Measurements from ENCODE around the gene DMD. TPM values are rescaled to one million over a fixed set of nuclear protein-coding genes. Genes with fewer than 3 reads are reported as not detected.

The DMD gene
- total RNA-seq, 6 experiments from 2014 or later, result 18.7 to 43.4 (median 32.9) TPM

GRCh38 chrX:31500921-31501320 is 1710.4 kb downstream of the DMD start:
- no peak for TF ChIP-seq CTCF (IDR thresholded peaks at IDR 0.05)
- TF ChIP-seq POLR2A (IDR thresholded peaks at IDR 0.05), result no peak
- WGBS (ENCODE audit: insufficient coverage, low coverage, low lambda C conversion rate, missing lambda C conversion rate), result 52% methylated on average over 1 of the region's 1 CpG
- Histone ChIP-seq H3K4me1 (no peaks in the 10 kb centered on the region), H3K27me3 (no peaks in the 10 kb centered on the region), H3K27ac (no peak overlapping the region), H3K4me3 (no peak overlapping the region), H3K36me3 (no peaks in the 10 kb centered on the region), H3K9me3 (no peaks in the 10 kb centered on the region)
- DNase-seq (no peak), ATAC-seq (no peak)
- intact Hi-C loops (cut with DNase I), result no loop called here

GRCh38 chrX:31499109-31499508 is 1712.2 kb downstream of the DMD start:
- Histone ChIP-seq H3K27ac (no peak overlapping the region), H3K4me3 (no peak overlapping the region), H3K27me3 (no peaks in the 10 kb centered on the region), H3K4me1 (no peaks in the 10 kb centered on the region), H3K9me3 (no peaks in the 10 kb centered on the region), H3K36me3 (no peaks in the 10 kb centered on the region)
- TF ChIP-seq POLR2A (IDR thresholded peaks at IDR 0.05) (no peak), CTCF (IDR thresholded peaks at IDR 0.05) (no peak)
- ATAC-seq (no peak), DNase-seq (no peak)
- 48% methylated on average over 2 of the region's 2 CpGs for WGBS (ENCODE audit: insufficient coverage, low coverage, low lambda C conversion rate, missing lambda C conversion rate)
- intact Hi-C loops (cut with DNase I), result no loop called here

GRCh38 chrX:31497086-31497485 is 1714.3 kb downstream of the DMD start:
- H3K27ac ChIP-seq, result no peak overlapping the region
- DNase-seq (no peak), ATAC-seq (no peak)
- H3K36me3 ChIP-seq, result no peaks in the 10 kb centered on the region
- 40% methylated on average over 3 of the region's 3 CpGs for WGBS (ENCODE audit: insufficient coverage, low coverage, low lambda C conversion rate, missing lambda C conversion rate)
- H3K4me1 ChIP-seq, result no peaks in the 10 kb centered on the region
- H3K9me3 ChIP-seq, result no peaks in the 10 kb centered on the region
- no peaks in the 10 kb centered on the region for H3K27me3 ChIP-seq
- no peak for TF ChIP-seq POLR2A (IDR thresholded peaks at IDR 0.05)
- no peak for TF ChIP-seq CTCF (IDR thresholded peaks at IDR 0.05)
- intact Hi-C loops (cut with DNase I), result no loop called here
- H3K4me3 ChIP-seq, result no peak overlapping the region

- whole genome bisulfite sequencing (ENCODE audit: insufficient coverage, low coverage, low lambda C conversion rate, missing lambda C conversion rate), result 67% methylated on average over 3 of the region's 3 CpGs
- Histone ChIP-seq H3K4me3 (no peak overlapping the region), H3K27ac (no peak overlapping the region), H3K27me3 (no peaks in the 10 kb centered on the region), H3K36me3 (no peaks in the 10 kb centered on the region), H3K9me3 (no peaks in the 10 kb centered on the region), H3K4me1 (no peaks in the 10 kb centered on the region)
- no peak for TF ChIP-seq POLR2A (IDR thresholded peaks at IDR 0.05)
- no peak for TF ChIP-seq CTCF (IDR thresholded peaks at IDR 0.05)
- DNase-seq, result no peak
- intact Hi-C loops (cut with DNase I), result no loop called here
- no peak for ATAC-seq
Observed at GRCh38 chrX:31487951-31488350, 1723.4 kb downstream of the DMD start.

- Histone ChIP-seq H3K4me1 (no peaks in the 10 kb centered on the region), H3K27ac (no peak overlapping the region), H3K27me3 (no peaks in the 10 kb centered on the region), H3K4me3 (no peak overlapping the region), H3K9me3 (no peaks in the 10 kb centered on the region), H3K36me3 (no peaks in the 10 kb centered on the region)
- DNase-seq, result no peak
- WGBS (ENCODE audit: insufficient coverage, low coverage, low lambda C conversion rate, missing lambda C conversion rate), result 58% methylated on average over 5 of the region's 5 CpGs
- no peak for ATAC-seq
- no peak for TF ChIP-seq POLR2A (IDR thresholded peaks at IDR 0.05)
- no peak for TF ChIP-seq CTCF (IDR thresholded peaks at IDR 0.05)
- intact Hi-C loops (cut with DNase I), result no loop called here
Observed at GRCh38 chrX:31483336-31483735, 1728.0 kb downstream of the DMD start.
